Caco-2 (cell line): ENCODE measurements around the gene PHC2. TPM values are rescaled to one million over a fixed set of nuclear protein-coding genes. Genes with fewer than 3 reads are reported as not detected.

Source experiments
- BruUV-seq: library from RNA; stranded (reverse); fragments of 400-500 nt; replicated peaks from 2 replicates; lab custom pipeline; 2021; lab: Mats Ljungman, UMichigan
- CTCF ChIA-PET: fragments of 300-600 bp; sonication (Branson Sonifier 250); formaldehyde crosslinking; loops from one replicate; lab custom pipeline; 2022; ENCODE audit warnings: antibody characterized with exemption; lab: Charles Lee
- POLR2A ChIA-PET: fragments of 300-600 bp; sonication (Branson Sonifier 250); formaldehyde crosslinking; loops from one replicate; lab custom pipeline; 2022; ENCODE audit warnings: antibody characterized with exemption; lab: Charles Lee
- DNase-seq, 2 experiments: peaks; one replicate each; pipeline versions ENCODE4 v3.0.0 to v3.0.0-alpha.2; 2020 to 2022
- H3K27me3 ChIP-seq: replicated peaks from 2 replicates; pipeline ENCODE4 v1.6.0; 2011; ENCODE audit warnings: low read length; ENCODE audit not compliant: control insufficient read depth, insufficient read depth
- H3K36me3 ChIP-seq: 2 replicates; pipeline ENCODE4 v1.5.1; 2011; ENCODE audit warnings: low read length; ENCODE audit not compliant: control insufficient read depth, insufficient read depth
- H3K4me1 ChIP-seq: fragments of 250-450 bp; sonication (Bioruptor Pico); 2 replicates; pipeline ENCODE4 v1.5.1; 2020; ENCODE audit warnings: mild to moderate bottlenecking
- H3K4me3 ChIP-seq: 2 replicates; pipeline ENCODE4 v1.5.1; 2011; ENCODE audit warnings: low read depth, mild to moderate bottlenecking, control low read depth, low read length
- H3K9me3 ChIP-seq: fragments of 250-450 bp; sonication (Bioruptor Pico); 2 replicates; pipeline ENCODE4 v1.5.1; 2020; ENCODE audit warnings: mild to moderate bottlenecking, moderate library complexity
- H3K27ac Mint-ChIP-seq: one replicate; pipeline ENCODE4 v1.8.0; 2022; ENCODE audit warnings: mixed read lengths; ENCODE audit not compliant: unreplicated experiment
- H3K27me3 Mint-ChIP-seq: one replicate; pipeline ENCODE4 v1.8.0; 2022; ENCODE audit warnings: mixed read lengths; ENCODE audit not compliant: insufficient read depth, unreplicated experiment
- H3K36me3 Mint-ChIP-seq: one replicate; pipeline ENCODE4 v1.8.0; 2022; ENCODE audit warnings: mild to moderate bottlenecking, mixed read lengths; ENCODE audit not compliant: insufficient read depth, unreplicated experiment
- H3K4me1 Mint-ChIP-seq: one replicate; pipeline ENCODE4 v1.8.0; 2022; ENCODE audit warnings: low read depth, mixed read lengths; ENCODE audit not compliant: unreplicated experiment
- H3K4me3 Mint-ChIP-seq: one replicate; pipeline ENCODE4 v1.8.0; 2022; ENCODE audit warnings: mild to moderate bottlenecking, moderate library complexity, mixed read lengths; ENCODE audit not compliant: unreplicated experiment
- H3K9me3 Mint-ChIP-seq: one replicate; pipeline ENCODE4 v1.8.0; 2022; ENCODE audit warnings: mixed read lengths; ENCODE audit not compliant: unreplicated experiment
- CTCF ChIP-seq, 2 experiments: fragments of 200-600 bp in 1 of 2; IDR thresholded peaks; 1 replicate in 1 of 2; 2 replicates in 1 of 2; pipeline versions ENCODE4 v1.5.1 to v1.8.0; 2011 to 2022; ENCODE audit warnings: antibody characterized with exemption in 1 of 2, control low read depth in 1 of 2, inconsistent platforms in 1 of 2, low read depth in 1 of 2, low read length in 1 of 2, mild to moderate bottlenecking in 1 of 2, moderate library complexity in 1 of 2; ENCODE audit not compliant: insufficient read depth in 1 of 2, severe bottlenecking in 1 of 2, unreplicated experiment in 1 of 2
- intact Hi-C: fragments of 100-400 bp; cut with micrococcal nuclease; formaldehyde crosslinking; loops from one replicate; pipeline ENCODE4 v1.10.0; 2022; ENCODE audit not compliant: unreplicated experiment
- total RNA-seq: library from RNA; stranded (reverse); gene quantifications from 2 replicates; pipeline ENCODE4 v1.2.3, GENCODE V29; 2022

The PHC2 gene
- total RNA-seq, 1 experiment from 2014 or later = 35.2 TPM

GRCh38 chr1:33455539-33456501 is 24.9 kb upstream of the PHC2 start:
- peaks cover 3% of the 10 kb centered on the region for H3K27me3 Mint-ChIP-seq
- H3K4me1 ChIP-seq = no peaks in the 10 kb centered on the region
- peak in 1 of 2 experiments; percentile 58 for TF ChIP-seq CTCF (IDR thresholded peaks at IDR 0.05; ENCODE audit: insufficient read depth in 1 of 2, low read depth in 1 of 2, low read length in 1 of 2, severe bottlenecking in 1 of 2, unreplicated experiment in 1 of 2)
- peaks cover 6% of the 10 kb centered on the region for H3K4me1 Mint-ChIP-seq
- no peak overlapping the region for H3K4me3 Mint-ChIP-seq
- CTCF ChIA-PET = interaction anchor here (0.6 to 1.0 kb wide), 4 partner anchors 47 to 160 kb away, joined by 3 to 6 read pairs (median 4); no protein-coding TSS in a partner anchor
- intact Hi-C loops = loop anchor here (5.0 kb wide), 2 partner anchors 89 to 159 kb away; no protein-coding TSS in a partner anchor
- no peaks in the 10 kb centered on the region for H3K9me3 Mint-ChIP-seq
- no TSS peak for BruUV-seq
- no peak overlapping the region for H3K27ac Mint-ChIP-seq
- no peaks in the 10 kb centered on the region for H3K9me3 ChIP-seq
- H3K36me3 ChIP-seq = no peaks in the 10 kb centered on the region
- no peak overlapping the region for H3K4me3 ChIP-seq
- POLR2A ChIA-PET = no interaction called here
- no peaks in the 10 kb centered on the region for H3K36me3 Mint-ChIP-seq
- no peaks in the 10 kb centered on the region for H3K27me3 ChIP-seq
- peak; percentile 45 to 54 for DNase-seq

GRCh38 chr1:33454646-33455282 is 23.9 kb upstream of the PHC2 start:
- POLR2A ChIA-PET = no interaction called here
- Mint-ChIP-seq H3K9me3 (no peaks in the 10 kb centered on the region), H3K36me3 (no peaks in the 10 kb centered on the region), H3K27me3 (peaks cover 1% of the 10 kb centered on the region), H3K4me3 (no peak overlapping the region), H3K4me1 (peaks cover 6% of the 10 kb centered on the region), H3K27ac (no peak overlapping the region)
- intact Hi-C loops = loop anchor here (5.0 kb wide), 2 partner anchors 87 to 157 kb away; no protein-coding TSS in a partner anchor
- Histone ChIP-seq H3K27me3 (no peaks in the 10 kb centered on the region), H3K4me3 (no peak overlapping the region), H3K36me3 (no peaks in the 10 kb centered on the region), H3K9me3 (no peaks in the 10 kb centered on the region), H3K4me1 (no peaks in the 10 kb centered on the region)
- BruUV-seq = no TSS peak
- CTCF ChIA-PET = no interaction called here
- DNase-seq = no peak
- TF ChIP-seq CTCF (IDR thresholded peaks at IDR 0.05; ENCODE audit: insufficient read depth in 1 of 2, low read depth in 1 of 2, low read length in 1 of 2, severe bottlenecking in 1 of 2, unreplicated experiment in 1 of 2) = no peak

GRCh38 chr1:33446590-33446989 is 15.7 kb upstream of the PHC2 start:
- H3K27ac Mint-ChIP-seq = no peak overlapping the region
- POLR2A ChIA-PET = no interaction called here

More at GRCh38 chr1:33446590-33446989, 15.7 kb upstream of the PHC2 start:
- Mint-ChIP-seq H3K4me1 (no peaks in the 10 kb centered on the region), H3K36me3 (no peaks in the 10 kb centered on the region), H3K4me3 (no peak overlapping the region), H3K9me3 (no peaks in the 10 kb centered on the region), H3K27me3 (peaks cover 8% of the 10 kb centered on the region)
- no TSS peak for BruUV-seq
- DNase-seq = no peak
- intact Hi-C loops = no loop called here
- Histone ChIP-seq H3K27me3 (no peaks in the 10 kb centered on the region), H3K36me3 (no peaks in the 10 kb centered on the region), H3K4me3 (no peak overlapping the region), H3K4me1 (no peaks in the 10 kb centered on the region), H3K9me3 (no peaks in the 10 kb centered on the region)
- CTCF ChIA-PET = no interaction called here
- TF ChIP-seq CTCF (IDR thresholded peaks at IDR 0.05; ENCODE audit: insufficient read depth in 1 of 2, low read depth in 1 of 2, low read length in 1 of 2, severe bottlenecking in 1 of 2, unreplicated experiment in 1 of 2) = no peak
